Peyer's patch (tissue), 4 donors: ENCODE measurements around the gene LZTR1. TPM values are rescaled to one million over a fixed set of nuclear protein-coding genes. Genes with fewer than 3 reads are reported as not detected.
"Not testable (repeated sequence)": the region's sequence is repeated elsewhere in the genome, so short reads cannot be mapped to it uniquely, and the experiment has no call there.

ENCODE experiments used
- DNase-seq, 3 donors: peaks; one replicate each; pipeline ENCODE4 v3.0.0-alpha.2; 2017 to 2019
- H3K27ac ChIP-seq, 4 donors: fragments of 200-600 bp; sonication (generic); one replicate each; pipeline ENCODE4 v1.5.1; 2016 to 2019
- H3K27me3 ChIP-seq, 2 donors: fragments of 200-600 bp; sonication (generic); one replicate each; pipeline ENCODE4 v1.5.1; 2019
- H3K36me3 ChIP-seq, 3 donors: fragments of 200-600 bp; sonication (generic); one replicate each; pipeline ENCODE4 v1.5.1; 2016 to 2019
- H3K4me1 ChIP-seq, 4 donors: fragments of 200-600 bp; sonication (generic); one replicate each; pipeline ENCODE4 v1.5.1; 2016 to 2019
- H3K4me3 ChIP-seq, 4 donors: fragments of 200-600 bp; sonication (generic); 1 replicate in 3 of 4; 2 replicates in 1 of 4; pipeline ENCODE4 v1.5.1; 2016 to 2019; ENCODE audit warnings: mild to moderate bottlenecking in 1 of 4
- H3K9me3 ChIP-seq, 4 donors: fragments of 200-600 bp; sonication (generic); one replicate each; pipeline ENCODE4 v1.5.1; 2016 to 2019; ENCODE audit warnings: mild to moderate bottlenecking in 1 of 4
- POLR2A ChIP-seq, 2 donors: fragments of 450-650 bp; IDR thresholded peaks; one replicate each; pipeline ENCODE4 v1.5.1; 2017; ENCODE audit warnings: antibody characterized with exemption in 2 of 2, mild to moderate bottlenecking in 2 of 2, moderate library complexity in 2 of 2
- total RNA-seq, 4 donors: library from RNA; depleted of rRNA; stranded (reverse); fragments of >200 nt; gene quantifications; one replicate each; pipeline ENCODE4 v1.1.0, GENCODE V29; 2016
- TF ChIP-seq, protein P1 (sequence below), 6 experiments: fragments of 450-650 bp in 4 of 6; fragments of 200-600 bp in 2 of 6; sonication (generic) in 1 of 6; IDR thresholded peaks; one replicate each; pipeline ENCODE4 v1.5.1; 2017 to 2019; ENCODE audit warnings: antibody characterized with exemption in 6 of 6, mild to moderate bottlenecking in 3 of 6, moderate library complexity in 1 of 6

LZTR1 gene
- total RNA-seq, 4 donors from 2014 or later = 65.5 to 144 (median 88.5) TPM

DNA sequence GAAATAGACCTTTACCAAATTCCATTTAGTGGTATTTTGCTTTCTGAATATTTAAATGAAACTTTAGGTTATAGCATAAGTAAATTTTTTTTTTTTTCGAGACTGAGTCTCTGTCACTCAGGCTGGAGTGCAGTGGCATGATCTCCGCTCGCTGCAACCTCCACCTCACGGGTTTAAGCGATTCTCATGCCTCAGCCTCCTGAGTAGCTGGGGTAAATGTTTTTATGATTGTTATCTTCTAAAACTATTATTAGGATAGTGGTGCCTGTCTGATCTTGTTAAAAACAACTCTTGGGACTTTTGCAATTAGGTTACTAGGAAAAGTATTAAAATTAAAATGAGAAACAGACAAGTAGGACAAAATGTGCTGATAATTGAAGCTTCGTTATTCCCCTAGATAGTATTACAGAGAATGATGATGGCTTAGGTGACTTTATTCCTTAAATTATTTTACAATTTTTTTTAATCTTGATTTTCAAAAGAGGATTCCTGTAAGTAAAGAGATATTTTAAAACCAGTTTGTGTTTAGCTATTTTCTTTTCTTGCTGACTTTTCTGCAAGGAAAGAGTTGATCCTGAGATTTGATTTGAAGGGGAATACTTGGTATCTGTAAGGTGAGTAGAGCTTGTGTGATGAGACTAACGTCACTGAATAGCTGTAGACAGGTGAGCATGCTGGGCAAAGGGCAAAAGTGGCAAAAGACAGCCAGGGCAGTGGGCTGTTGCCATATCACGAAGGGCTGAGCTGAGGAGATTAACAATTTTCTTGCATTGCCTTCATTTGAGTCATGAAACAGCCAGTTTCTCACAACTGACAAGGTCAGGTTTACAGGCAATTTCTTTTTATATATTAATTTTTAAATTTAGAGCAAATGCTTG, 44.1 kb upstream of the LZTR1 start:
- Histone ChIP-seq H3K4me3 (no peak overlapping the region), H3K36me3 (peaks cover 0 to 35% (median 0%) of the 10 kb centered on the region in 3 donors), H3K27ac (peak overlapping the region in 1 of 4 donors; percentile 61), H3K9me3 (no peaks in the 10 kb centered on the region), H3K4me1 (peaks cover 3 to 66% (median 12%) of the 10 kb centered on the region in 4 donors), H3K27me3 (no peaks in the 10 kb centered on the region)
- peak in 2 of 3 donors; percentile 46 to 69 for DNase-seq
- TF ChIP-seq POLR2A (IDR thresholded peaks at IDR 0.05) = no peak
- TF ChIP-seq, protein P1, sequence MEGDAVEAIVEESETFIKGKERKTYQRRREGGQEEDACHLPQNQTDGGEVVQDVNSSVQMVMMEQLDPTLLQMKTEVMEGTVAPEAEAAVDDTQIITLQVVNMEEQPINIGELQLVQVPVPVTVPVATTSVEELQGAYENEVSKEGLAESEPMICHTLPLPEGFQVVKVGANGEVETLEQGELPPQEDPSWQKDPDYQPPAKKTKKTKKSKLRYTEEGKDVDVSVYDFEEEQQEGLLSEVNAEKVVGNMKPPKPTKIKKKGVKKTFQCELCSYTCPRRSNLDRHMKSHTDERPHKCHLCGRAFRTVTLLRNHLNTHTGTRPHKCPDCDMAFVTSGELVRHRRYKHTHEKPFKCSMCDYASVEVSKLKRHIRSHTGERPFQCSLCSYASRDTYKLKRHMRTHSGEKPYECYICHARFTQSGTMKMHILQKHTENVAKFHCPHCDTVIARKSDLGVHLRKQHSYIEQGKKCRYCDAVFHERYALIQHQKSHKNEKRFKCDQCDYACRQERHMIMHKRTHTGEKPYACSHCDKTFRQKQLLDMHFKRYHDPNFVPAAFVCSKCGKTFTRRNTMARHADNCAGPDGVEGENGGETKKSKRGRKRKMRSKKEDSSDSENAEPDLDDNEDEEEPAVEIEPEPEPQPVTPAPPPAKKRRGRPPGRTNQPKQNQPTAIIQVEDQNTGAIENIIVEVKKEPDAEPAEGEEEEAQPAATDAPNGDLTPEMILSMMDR (IDR thresholded peaks at IDR 0.05) = no peak

DNA sequence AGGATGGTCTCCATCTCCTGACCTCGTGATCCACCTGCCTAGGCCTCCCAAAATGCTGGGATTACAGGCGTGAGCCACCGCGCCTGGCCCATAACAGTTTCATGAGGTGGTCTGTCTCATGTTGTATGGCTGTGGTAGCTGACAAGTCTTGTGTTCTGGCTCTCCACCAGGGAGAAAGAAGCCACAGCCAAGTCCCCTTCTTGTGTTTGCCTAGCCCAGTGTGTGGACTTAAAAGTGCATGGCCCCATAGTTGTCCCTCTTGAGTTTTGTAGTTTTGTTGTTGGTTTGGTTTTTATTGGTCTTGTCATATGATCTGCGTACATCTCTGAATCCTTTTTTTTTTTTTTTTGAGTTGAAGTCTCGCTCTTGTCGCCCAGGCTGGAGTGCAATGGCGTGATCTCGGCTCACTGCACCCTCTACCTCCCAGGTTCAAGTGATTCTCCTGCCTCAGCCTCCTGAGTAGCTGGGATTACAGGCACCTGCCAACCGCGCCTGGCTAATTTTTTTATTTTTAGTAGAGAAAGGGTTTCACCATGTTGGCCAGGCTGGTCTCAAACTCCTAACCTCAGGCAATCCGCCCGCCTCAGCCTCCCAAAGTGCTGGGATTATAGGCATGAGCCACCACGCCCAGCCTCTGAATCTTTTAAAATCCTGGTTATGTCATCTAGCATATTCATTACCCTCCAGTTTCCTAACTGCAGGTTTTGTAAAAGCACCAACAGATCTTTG, 42.5 kb upstream of the LZTR1 start:
- peaks cover 3 to 73% (median 12%) of the 10 kb centered on the region in 4 donors for H3K4me1 ChIP-seq
- H3K27ac ChIP-seq = not testable (repeated sequence)

DNA sequence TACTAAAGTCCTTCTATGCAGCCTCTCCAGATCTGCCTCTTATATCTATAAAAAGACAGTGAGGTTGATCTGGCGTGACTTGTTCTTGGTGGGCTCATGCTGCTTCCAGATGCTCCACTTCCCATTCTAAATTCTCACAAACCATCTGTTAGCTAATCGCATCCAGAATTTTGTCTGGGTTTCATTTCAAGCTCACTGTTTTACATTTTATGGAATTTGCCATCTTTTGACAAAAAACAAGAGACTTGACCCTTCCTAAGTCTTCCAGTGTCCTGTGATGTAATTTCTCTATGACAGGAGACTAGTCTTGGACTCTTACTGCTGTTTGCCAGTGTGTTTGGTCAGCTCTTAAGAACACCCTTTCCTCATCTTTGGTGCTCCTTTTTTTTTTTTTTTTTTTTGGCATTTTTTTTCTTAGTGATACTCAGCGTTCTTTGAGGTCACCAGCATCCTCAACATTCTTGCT, 41.9 kb upstream of the LZTR1 start:
- H3K36me3 ChIP-seq = peaks cover 0 to 18% (median 0%) of the 10 kb centered on the region in 3 donors
- H3K4me1 ChIP-seq = peaks cover 3 to 68% (median 12%) of the 10 kb centered on the region in 4 donors
- H3K27ac ChIP-seq = no peak overlapping the region
- H3K4me3 ChIP-seq = no peak overlapping the region
- no peaks in the 10 kb centered on the region for H3K27me3 ChIP-seq
- no peak for DNase-seq
- H3K9me3 ChIP-seq = no peaks in the 10 kb centered on the region
- TF ChIP-seq POLR2A (IDR thresholded peaks at IDR 0.05) = no peak
- TF ChIP-seq, protein P1 (IDR thresholded peaks at IDR 0.05) = no peak

More for the DNA sequence above, 42.5 kb upstream of the LZTR1 start:
- not testable (repeated sequence) for H3K9me3 ChIP-seq, H3K27me3 ChIP-seq, H3K4me3 ChIP-seq
- DNase-seq = peak in 1 of 3 donors; percentile 7
- H3K36me3 ChIP-seq = peaks cover 0 to 24% (median 0%) of the 10 kb centered on the region in 3 donors

DNA sequence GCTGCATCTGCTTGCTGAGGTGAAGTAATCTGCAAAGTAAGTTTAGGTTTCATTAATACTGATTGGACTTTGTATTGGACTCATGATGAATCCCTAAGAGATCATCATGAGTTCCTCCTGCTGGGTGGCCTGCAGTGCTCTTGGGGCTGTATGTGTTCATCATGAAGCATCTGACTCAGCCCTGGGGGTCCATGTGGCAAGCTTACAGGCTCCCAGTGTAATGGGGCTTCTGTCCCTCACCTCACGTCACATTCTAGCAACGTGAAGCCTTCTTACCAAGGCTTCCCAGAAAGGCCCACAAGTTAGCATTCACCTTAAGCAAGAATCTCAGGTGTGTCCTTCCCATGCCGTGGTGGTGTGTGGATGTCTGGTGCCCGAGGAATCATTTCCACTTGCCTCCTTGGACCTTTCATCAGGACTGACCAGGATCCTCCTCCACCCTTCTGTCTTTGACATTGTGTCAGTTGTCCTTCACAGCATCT, 41.2 kb upstream of the LZTR1 start:
- Histone ChIP-seq H3K27ac (peak overlapping the region in 1 of 4 donors; percentile 14), H3K4me1 (peaks cover 3 to 68% (median 12%) of the 10 kb centered on the region in 4 donors), H3K4me3 (no peak overlapping the region), H3K27me3 (no peaks in the 10 kb centered on the region), H3K9me3 (no peaks in the 10 kb centered on the region), H3K36me3 (peaks cover 0 to 11% (median 0%) of the 10 kb centered on the region in 3 donors)
- peak in 1 of 3 donors; percentile 34 for DNase-seq
- TF ChIP-seq, protein P1 (IDR thresholded peaks at IDR 0.05) = no peak
- TF ChIP-seq POLR2A (IDR thresholded peaks at IDR 0.05) = no peak

DNA sequence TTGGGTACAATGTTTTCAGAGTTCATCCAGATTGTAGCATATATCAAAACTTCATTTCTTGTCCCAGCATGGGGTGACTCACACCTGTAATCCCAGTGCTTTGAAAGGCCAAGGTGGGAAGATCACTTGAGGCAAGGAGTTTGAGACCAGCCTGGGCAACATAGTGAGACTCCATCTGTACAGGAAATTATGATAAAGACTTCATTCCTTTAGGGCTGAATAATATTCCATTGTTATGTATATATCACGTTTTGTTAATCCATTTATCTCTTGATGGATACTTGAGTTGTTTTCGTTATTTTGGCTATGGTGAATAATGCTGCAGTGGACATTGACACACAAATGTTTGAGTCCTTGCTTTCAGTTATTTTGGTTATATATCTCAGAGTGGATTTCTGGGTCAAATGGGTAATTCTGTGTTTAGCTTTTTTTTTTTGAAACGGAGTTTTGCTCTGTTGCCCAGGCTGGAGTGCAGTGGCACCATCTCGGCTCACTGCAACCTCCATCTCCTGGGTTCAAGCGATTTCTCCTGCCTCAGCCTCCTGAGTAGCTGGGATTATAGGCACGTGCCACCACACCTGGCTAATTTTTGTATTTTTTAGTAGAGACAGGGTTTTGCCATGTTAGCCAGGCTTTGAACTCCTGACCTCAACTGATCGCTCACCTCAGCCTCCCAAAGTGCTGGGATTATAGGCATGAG, 39.7 kb upstream of the LZTR1 start:
- not testable (repeated sequence) for H3K9me3 ChIP-seq, H3K27me3 ChIP-seq, DNase-seq, H3K27ac ChIP-seq, H3K4me3 ChIP-seq, H3K36me3 ChIP-seq
- H3K4me1 ChIP-seq = peaks cover 0 to 68% (median 8%) of the 10 kb centered on the region in 4 donors
